HCT116 (cell line): ENCODE data around the gene TPD52L3. TPM values are rescaled to one million over a fixed set of nuclear protein-coding genes. Genes with fewer than 3 reads are reported as not detected.
A peak's percentile ranks its signal among the peaks of the same experiment; 100 is the strongest.

ENCODE experiments used
- ATAC-seq: fragments of 200-7000 bp; cut with Tn5 transposase; 2 replicates; pipeline ENCODE4 v1.9.1; 2020; ENCODE audit warnings: mild to moderate bottlenecking, moderate library complexity
- BruUV-seq: library from RNA; stranded (reverse); fragments of 400-500 nt; replicated peaks from 2 replicates; lab custom pipeline; 2021; lab: Mats Ljungman, UMichigan
- CTCF ChIA-PET: fragments of 300-600 bp; sonication (Branson Sonifier 250); formaldehyde crosslinking; loops from one replicate; lab custom pipeline; 2021; ENCODE audit warnings: antibody characterized with exemption; lab: Charles Lee
- POLR2A ChIA-PET: fragments of 300-600, 350-600 bp; sonication (Branson Sonifier 250); formaldehyde crosslinking; loops from one replicate; lab custom pipeline; 2021; ENCODE audit warnings: antibody characterized with exemption; lab: Charles Lee
- RAD21 ChIA-PET, 2 experiments: fragments of 300-600 bp; sonication (Branson Sonifier 250); formaldehyde crosslinking; loops; one replicate each; lab custom pipeline; 2023; ENCODE audit warnings: low total read pairs in 2 of 2; ENCODE audit not compliant: uncharacterized antibody in 2 of 2, unreplicated experiment in 2 of 2, low non-redundant PET in 1 of 2; lab: Charles Lee
- DNase-seq: peaks from one replicate; pipeline ENCODE4 v3.0.0-alpha.2; 2010; ENCODE audit warnings: low read depth, low spot score
- H2AFZ ChIP-seq: fragments of 200-600 bp; shearing (Covaris generic), sonication (generic); 2 replicates; pipeline ENCODE4 v1.6.1; 2017; ENCODE audit warnings: low read depth, mixed run types, mixed read lengths, antibody characterized with exemption, low read length; ENCODE audit not compliant: poor library complexity, severe bottlenecking
- H3K27ac ChIP-seq: 2 replicates; pipeline ENCODE4 v1.5.1; 2012; ENCODE audit warnings: low read depth, low read length
- H3K27me3 ChIP-seq: fragments of 200-600 bp; sonication (generic); 2 replicates; pipeline ENCODE4 v1.6.1; 2016; ENCODE audit warnings: mixed run types, low read length, mixed read lengths; ENCODE audit not compliant: insufficient read depth
- H3K36me3 ChIP-seq, 2 experiments: fragments of 200-500 bp in 1 of 2; fragments of 200-600 bp in 1 of 2; sonication (Bioruptor generic) in 1 of 2; sonication (generic) in 1 of 2; 2 replicates each; pipeline versions ENCODE4 v1.5.1 to v1.6.1; 2014 to 2016; ENCODE audit warnings: low read length in 2 of 2, inconsistent platforms in 1 of 2, mixed read lengths in 1 of 2, mixed run types in 1 of 2; ENCODE audit not compliant: insufficient read depth in 2 of 2, control insufficient read depth in 1 of 2
- H3K4me1 ChIP-seq, 2 experiments: fragments of 200-600 bp in 1 of 2; sonication (generic) in 1 of 2; 2 replicates each; pipeline versions ENCODE4 v1.5.1 to v1.6.1; 2012 to 2017; ENCODE audit warnings: low read length in 2 of 2, inconsistent platforms in 1 of 2, mild to moderate bottlenecking in 1 of 2, mixed read lengths in 1 of 2, mixed run types in 1 of 2, moderate library complexity in 1 of 2; ENCODE audit not compliant: insufficient read depth in 2 of 2, control insufficient read depth in 1 of 2
- H3K4me2 ChIP-seq: fragments of 200-600 bp; sonication (generic); 2 replicates; pipeline ENCODE4 v1.6.1; 2017; ENCODE audit warnings: mixed run types, low read length, mixed read lengths
- H3K4me3 ChIP-seq, 2 experiments: fragments of 200-600 bp in 1 of 2; sonication (generic) in 1 of 2; replicated peaks in 1 of 2; 2 replicates each; pipeline ENCODE4 v1.5.1; 2011 to 2016; ENCODE audit warnings: low read length in 2 of 2, control low read depth in 1 of 2, low read depth in 1 of 2, mild to moderate bottlenecking in 1 of 2, mixed read lengths in 1 of 2, mixed run types in 1 of 2
- H3K79me2 ChIP-seq: fragments of 200-600 bp; sonication (generic); 2 replicates; pipeline ENCODE4 v1.6.1; 2017; ENCODE audit warnings: mild to moderate bottlenecking, mixed run types, low read length, moderate library complexity, mixed read lengths; ENCODE audit not compliant: insufficient read depth
- H3K9ac ChIP-seq: fragments of 200-600 bp; sonication (generic); 2 replicates; pipeline ENCODE4 v1.6.1; 2016; ENCODE audit warnings: low read length, mixed read lengths
- H3K9me2 ChIP-seq: fragments of 200-600 bp; sonication (generic), shearing (Covaris generic); 2 replicates; pipeline ENCODE4 v1.6.1; 2017; ENCODE audit warnings: mixed run types, mild to moderate bottlenecking, moderate library complexity; ENCODE audit not compliant: insufficient read depth
- H3K9me3 ChIP-seq, 2 experiments: fragments of 200-500 bp in 1 of 2; fragments of 200-600 bp in 1 of 2; sonication (Bioruptor generic) in 1 of 2; sonication (generic) in 1 of 2; 2 replicates each; pipeline ENCODE4 v1.6.1; 2014 to 2017; ENCODE audit warnings: low read length in 2 of 2, mixed read lengths in 2 of 2, inconsistent platforms in 1 of 2, low read depth in 1 of 2, mild to moderate bottlenecking in 1 of 2, mixed run types in 1 of 2, moderate library complexity in 1 of 2; ENCODE audit not compliant: control insufficient read depth in 1 of 2, insufficient read depth in 1 of 2
- H4K20me1 ChIP-seq: fragments of 200-600 bp; sonication (generic), shearing (Covaris generic); 2 replicates; pipeline ENCODE4 v1.6.1; 2017; ENCODE audit warnings: mixed run types, mild to moderate bottlenecking, moderate library complexity; ENCODE audit not compliant: insufficient read depth
- FOSL1 ChIP-seq: IDR thresholded peaks from 2 replicates; pipeline ENCODE4 v1.6.1; 2012; ENCODE audit warnings: low read depth
- POLR2A ChIP-seq: IDR thresholded peaks from 2 replicates; pipeline ENCODE4 v1.7.0; 2011; ENCODE audit warnings: borderline replicate concordance; ENCODE audit not compliant: insufficient read depth, insufficient read length; ENCODE audit errors: extremely low read depth
- REST ChIP-seq: IDR thresholded peaks from 2 replicates; pipeline ENCODE4 v1.6.1; 2012; ENCODE audit warnings: low read depth
- intact Hi-C: fragments of 100-400 bp; cut with micrococcal nuclease; formaldehyde crosslinking; loops from 2 replicates; pipeline ENCODE4 v1.10.0; 2022
- total RNA-seq: library from RNA; stranded (reverse); gene quantifications from one replicate; pipeline ENCODE4 v1.2.1, GENCODE V29; 2021; ENCODE audit not compliant: unreplicated experiment

Gene TPD52L3
- total RNA-seq, 1 experiment from 2014 or later = not detected

GRCh38 chr9:6330958-6331634 lies 2.9 kb downstream of the TPD52L3 start:
- no peak overlapping the region for H3K27ac ChIP-seq
- ChIA-PET POLR2A (no interaction called here), RAD21 (interaction anchor here in 1 of 2 experiments (0.6 kb wide), 1 partner anchor 63 kb away, joined by 3 read pairs; no protein-coding TSS in a partner anchor), CTCF (no interaction called here)
- DNase-seq (no peak), ATAC-seq (no peak)
- H3K27me3 ChIP-seq = no peaks in the 10 kb centered on the region
- H2AFZ ChIP-seq = no peak overlapping the region
- intact Hi-C loops = no loop called here
- H4K20me1 ChIP-seq = no peaks in the 10 kb centered on the region
- H3K9me2 ChIP-seq = no peaks in the 10 kb centered on the region
- H3K4me1 ChIP-seq = no peaks in the 10 kb centered on the region
- no peak overlapping the region for H3K4me2 ChIP-seq
- no TSS peak for BruUV-seq
- no peak overlapping the region for H3K4me3 ChIP-seq
- H3K9ac ChIP-seq = no peak overlapping the region
- no peaks in the 10 kb centered on the region for H3K9me3 ChIP-seq
- H3K36me3 ChIP-seq = no peaks in the 10 kb centered on the region
- TF ChIP-seq FOSL1 (no peak), REST (0 out of 2 replicates have a peak, but pooled peaks have one; percentile 17)
- H3K79me2 ChIP-seq = no peaks in the 10 kb centered on the region

- H3K9ac ChIP-seq = no peak overlapping the region
- H2AFZ ChIP-seq = no peak overlapping the region
- RAD21 ChIA-PET = no interaction called here
- BruUV-seq = no TSS peak
- H3K9me3 ChIP-seq = no peaks in the 10 kb centered on the region
- H3K4me3 ChIP-seq = no peak overlapping the region
- H3K27ac ChIP-seq = no peak overlapping the region
- TF ChIP-seq POLR2A (no peak), FOSL1 (no peak)
- H3K79me2 ChIP-seq = no peaks in the 10 kb centered on the region
- H3K4me2 ChIP-seq = no peak overlapping the region
- no peaks in the 10 kb centered on the region for H3K4me1 ChIP-seq
- ATAC-seq = no peak
- H4K20me1 ChIP-seq = no peaks in the 10 kb centered on the region
- H3K27me3 ChIP-seq = no peaks in the 10 kb centered on the region
- intact Hi-C loops = no loop called here
- POLR2A ChIA-PET = no interaction called here
- no peak for DNase-seq
- CTCF ChIA-PET = no interaction called here
- no peaks in the 10 kb centered on the region for H3K36me3 ChIP-seq
- H3K9me2 ChIP-seq = no peaks in the 10 kb centered on the region
Measured at GRCh38 chr9:6334305-6334704, 6.1 kb downstream of the TPD52L3 start.
